ENCODE measurements around the gene KAT6B.

Gene KAT6B

GRCh38 chr10:74824184-74824899, 2.1 kb upstream of the KAT6B start:
- no peak for DNase-seq

- DNase-seq, result no peak
Measured at GRCh38 chr10:74824900-74825370, 1.5 kb upstream of the KAT6B start.

- peak; percentile 18 for DNase-seq
Measured at GRCh38 chr10:74825371-74826141, 844 bp upstream of the KAT6B start.

GRCh38 chr10:74827045-74827441, 643 bp downstream of the KAT6B start:
- DNase-seq, result no peak

- no peak for DNase-seq
Measured at GRCh38 chr10:74827694-74828093, 1.3 kb downstream of the KAT6B start.

GRCh38 chr10:74828946-74829345, 2.5 kb downstream of the KAT6B start:
- DNase-seq, result no peak

GRCh38 chr10:74831518-74832120, 5.2 kb downstream of the KAT6B start:
- DNase-seq, result no peak

- DNase-seq, result no peak
Measured at GRCh38 chr10:74835963-74836362, 9.6 kb downstream of the KAT6B start.

- DNase-seq, result no peak
Measured at GRCh38 chr10:74836877-74837276, 10.5 kb downstream of the KAT6B start.

- peak; percentile 49 for DNase-seq
Measured at GRCh38 chr10:74837743-74838142, 11.3 kb downstream of the KAT6B start.

GRCh38 chr10:74839708-74840107, 13.3 kb downstream of the KAT6B start:
- no peak for DNase-seq

- no peak for DNase-seq
Measured at GRCh38 chr10:74841265-74841973, 15.0 kb downstream of the KAT6B start.

- DNase-seq, result no peak
Measured at GRCh38 chr10:74842301-74842954, 16.0 kb downstream of the KAT6B start.

GRCh38 chr10:74846958-74847357, 20.6 kb downstream of the KAT6B start:
- DNase-seq, result no peak

- DNase-seq, result no peak
Measured at GRCh38 chr10:74851831-74852230, 25.4 kb downstream of the KAT6B start.

GRCh38 chr10:74852381-74852780, 26.0 kb downstream of the KAT6B start:
- no peak for DNase-seq

- no peak for DNase-seq
Measured at GRCh38 chr10:74854610-74855009, 28.2 kb downstream of the KAT6B start.

- peak; percentile 25 for DNase-seq
Measured at GRCh38 chr10:74855027-74855426, 28.6 kb downstream of the KAT6B start.

GRCh38 chr10:74855439-74855838, 29.0 kb downstream of the KAT6B start:
- DNase-seq, result no peak

GRCh38 chr10:74856940-74857339, 30.5 kb downstream of the KAT6B start:
- DNase-seq, result no peak

GRCh38 chr10:74857586-74857985, 31.2 kb downstream of the KAT6B start:
- DNase-seq, result no peak

GRCh38 chr10:74859546-74859945, 33.1 kb downstream of the KAT6B start:
- DNase-seq, result no peak

GRCh38 chr10:74862625-74863024, 36.2 kb downstream of the KAT6B start:
- DNase-seq, result no peak
